Left lung (tissue), 10 donors: Measurements from ENCODE around the gene FCHO2. TPM values are rescaled to one million over a fixed set of nuclear protein-coding genes. Genes with fewer than 3 reads are reported as not detected.
A peak's percentile ranks its signal among the peaks of the same experiment; 100 is the strongest.

Experiments used
- ATAC-seq: fragments of 200-7000 bp; cut with Tn5 transposase; one replicate; pipeline ENCODE4 v1.9.1; 2020; ENCODE audit warnings: moderate library complexity
- DNase-seq, 4 donors: peaks; one replicate each; pipeline ENCODE4 v3.0.0-alpha.2; 2013 to 2020
- H3K27ac ChIP-seq, 2 donors: fragments of 200-600 bp; sonication (generic) in 1 of 2; one replicate each; pipeline versions ENCODE4 v1.5.0 to v1.8.0; 2020 to 2021
- H3K27me3 ChIP-seq, 2 donors: fragments of 200-600 bp; sonication (generic) in 1 of 2; one replicate each; pipeline versions ENCODE4 v1.5.0 to v1.8.0; 2020 to 2021
- H3K36me3 ChIP-seq, 2 donors: fragments of 200-600 bp; sonication (generic) in 1 of 2; one replicate each; pipeline versions ENCODE4 v1.5.0 to v1.8.0; 2020 to 2021
- H3K4me1 ChIP-seq, 2 donors: fragments of 200-600 bp; one replicate each; pipeline ENCODE4 v1.8.0; 2021
- H3K4me3 ChIP-seq, 2 donors: fragments of 200-600 bp; sonication (generic) in 1 of 2; one replicate each; pipeline versions ENCODE4 v1.5.0 to v1.8.0; 2020 to 2021; ENCODE audit warnings: mild to moderate bottlenecking in 1 of 2
- H3K9me3 ChIP-seq, 2 donors: fragments of 200-600 bp; sonication (generic) in 1 of 2; one replicate each; pipeline versions ENCODE4 v1.5.0 to v1.8.0; 2020 to 2021
- intact Hi-C, 2 donors: fragments of 100-400 bp; cut with DNase I; formaldehyde crosslinking; loops; one replicate each; pipeline versions ENCODE4 v1.11.2 to v1.14.2; 2022
- polyA plus RNA-seq, 6 donors: library from polyadenylated mRNA; unstranded; fragments of 120-200 nt; gene quantifications; one replicate each; pipeline ENCODE4 v1.2.1, GENCODE V29; 2013; ENCODE audit not compliant: insufficient read length in 6 of 6
- total RNA-seq, 2 donors: library from RNA; stranded (reverse); fragmentation: NEBNext Ultra II Directional; extraction: Animal tissue kit (Norgen Biotek cat#: 25700); gene quantifications; one replicate each; pipeline ENCODE4 v1.2.1, GENCODE V29; 2021
- TF ChIP-seq, protein P1 (sequence below), 2 donors: fragments of 200-600 bp; sonication (generic) in 1 of 2; IDR thresholded peaks; one replicate each; pipeline versions ENCODE4 v1.5.0 to v1.8.0; 2021; ENCODE audit warnings: antibody characterized with exemption in 2 of 2
- donor health status: DM: no; HTN: yes; CAD: no.
- donor health status: DM: no; HTN: no; CAD: no.

FCHO2 gene
- total and polyA plus RNA-seq, 8 donors, result 25.7 to 71.1 (median 30.5) TPM

DNA sequence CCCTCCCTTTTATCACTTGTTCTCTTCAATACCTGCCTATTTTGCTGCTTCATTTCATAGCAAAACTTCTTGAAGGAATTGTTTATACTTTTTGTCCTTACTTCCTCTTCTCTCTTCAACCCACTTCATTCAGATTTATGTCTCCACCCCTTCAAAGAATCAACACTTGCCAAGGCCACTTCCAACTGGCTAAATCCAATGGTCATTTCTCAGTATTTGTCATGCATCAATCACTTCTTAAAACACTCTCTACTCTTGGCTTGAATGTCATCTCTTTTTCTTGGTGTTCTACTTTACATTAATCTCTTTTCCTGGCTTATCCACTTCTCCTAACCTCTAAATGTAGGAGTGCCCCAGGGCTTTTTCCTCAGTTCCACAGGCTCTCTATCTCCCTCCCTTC, 8.3 kb upstream of the FCHO2 start:
- no peak for DNase-seq
- H3K27me3 ChIP-seq, result no peaks in the 10 kb centered on the region
- peak overlapping the region; percentile 21 to 33 for H3K27ac ChIP-seq
- no peaks in the 10 kb centered on the region for H3K9me3 ChIP-seq
- TF ChIP-seq, protein P1, sequence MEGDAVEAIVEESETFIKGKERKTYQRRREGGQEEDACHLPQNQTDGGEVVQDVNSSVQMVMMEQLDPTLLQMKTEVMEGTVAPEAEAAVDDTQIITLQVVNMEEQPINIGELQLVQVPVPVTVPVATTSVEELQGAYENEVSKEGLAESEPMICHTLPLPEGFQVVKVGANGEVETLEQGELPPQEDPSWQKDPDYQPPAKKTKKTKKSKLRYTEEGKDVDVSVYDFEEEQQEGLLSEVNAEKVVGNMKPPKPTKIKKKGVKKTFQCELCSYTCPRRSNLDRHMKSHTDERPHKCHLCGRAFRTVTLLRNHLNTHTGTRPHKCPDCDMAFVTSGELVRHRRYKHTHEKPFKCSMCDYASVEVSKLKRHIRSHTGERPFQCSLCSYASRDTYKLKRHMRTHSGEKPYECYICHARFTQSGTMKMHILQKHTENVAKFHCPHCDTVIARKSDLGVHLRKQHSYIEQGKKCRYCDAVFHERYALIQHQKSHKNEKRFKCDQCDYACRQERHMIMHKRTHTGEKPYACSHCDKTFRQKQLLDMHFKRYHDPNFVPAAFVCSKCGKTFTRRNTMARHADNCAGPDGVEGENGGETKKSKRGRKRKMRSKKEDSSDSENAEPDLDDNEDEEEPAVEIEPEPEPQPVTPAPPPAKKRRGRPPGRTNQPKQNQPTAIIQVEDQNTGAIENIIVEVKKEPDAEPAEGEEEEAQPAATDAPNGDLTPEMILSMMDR (IDR thresholded peaks at IDR 0.05), result no peak
- peaks cover 4 to 44% of the 10 kb centered on the region in 2 donors for H3K4me1 ChIP-seq
- ATAC-seq, result peak; percentile 15
- no peak overlapping the region for H3K4me3 ChIP-seq
- H3K36me3 ChIP-seq, result no peaks in the 10 kb centered on the region
- intact Hi-C loops, result no loop called here

DNA sequence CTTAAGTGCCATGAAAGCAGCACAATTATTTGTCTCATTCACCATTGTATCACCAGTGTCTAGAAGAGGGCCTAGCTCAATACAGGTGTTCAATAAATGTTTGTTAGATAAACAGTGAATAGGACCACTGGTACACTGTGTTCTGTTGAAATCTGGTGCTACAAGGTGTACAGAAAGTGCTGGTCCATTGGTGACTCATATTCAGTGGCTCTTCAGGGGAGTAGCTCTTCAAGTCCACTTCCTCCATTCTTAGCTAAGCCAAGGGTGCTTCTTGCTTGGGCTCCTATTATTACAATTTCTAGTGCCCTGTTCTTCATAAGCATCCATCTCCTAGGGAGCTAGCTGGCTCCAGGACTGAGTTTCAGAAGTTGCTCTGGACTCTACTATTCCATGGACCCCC, 6.4 kb upstream of the FCHO2 start:
- intact Hi-C loops, result no loop called here
- H3K36me3 ChIP-seq, result no peaks in the 10 kb centered on the region
- no peaks in the 10 kb centered on the region for H3K9me3 ChIP-seq
- peaks cover 9 to 61% of the 10 kb centered on the region in 2 donors for H3K4me1 ChIP-seq
- no peak for DNase-seq
- TF ChIP-seq, protein P1 (IDR thresholded peaks at IDR 0.05), result no peak
- H3K4me3 ChIP-seq, result no peak overlapping the region
- no peaks in the 10 kb centered on the region for H3K27me3 ChIP-seq
- peak overlapping the region; percentile 51 to 57 for H3K27ac ChIP-seq
- ATAC-seq, result peak; percentile 79

DNA sequence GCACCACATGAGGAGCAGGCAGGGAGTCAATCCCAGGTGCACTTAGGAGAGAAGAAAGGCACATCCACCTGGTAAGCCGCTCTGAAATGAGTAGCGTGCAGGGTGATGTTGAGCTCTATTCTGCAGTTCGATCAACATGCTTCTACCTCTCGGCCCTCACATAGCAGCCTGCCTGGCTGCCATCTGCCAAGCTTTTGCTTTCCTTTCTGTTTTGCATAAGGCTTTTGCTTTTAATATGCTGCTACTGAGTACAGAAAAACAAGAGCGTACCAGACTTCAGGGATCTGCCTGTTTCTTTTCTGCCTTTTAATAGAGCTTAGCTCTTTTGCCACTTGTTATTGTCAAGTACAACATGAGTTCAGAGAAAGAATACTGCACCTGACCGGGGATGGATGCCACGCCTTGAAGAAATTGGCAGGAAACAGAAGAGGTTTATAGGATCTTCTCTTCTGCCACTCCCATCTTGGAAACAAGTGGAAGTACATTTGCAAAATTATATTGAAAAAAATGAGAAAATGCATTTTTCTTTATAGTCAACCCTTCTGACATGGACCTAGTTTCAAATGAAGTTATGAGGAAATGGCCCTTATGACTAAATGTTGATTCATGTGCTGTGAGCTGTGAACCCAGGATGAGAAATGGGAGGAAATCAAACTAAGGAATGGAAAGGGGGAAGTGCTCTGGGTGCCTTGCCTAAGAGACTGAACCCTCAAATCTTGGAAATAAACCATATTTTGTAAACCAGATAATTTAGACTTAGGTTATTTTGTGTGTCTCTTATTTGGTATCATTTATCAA, 4.0 kb upstream of the FCHO2 start:
- ATAC-seq (peak; percentile 0), DNase-seq (no peak)
- Histone ChIP-seq H3K4me3 (no peak overlapping the region), H3K27me3 (no peaks in the 10 kb centered on the region), H3K4me1 (peaks cover 9 to 71% of the 10 kb centered on the region in 2 donors), H3K27ac (peak overlapping the region; percentile 82 to 96), H3K36me3 (no peaks in the 10 kb centered on the region), H3K9me3 (no peaks in the 10 kb centered on the region)
- intact Hi-C loops, result no loop called here
- TF ChIP-seq, protein P1 (IDR thresholded peaks at IDR 0.05), result no peak

DNA sequence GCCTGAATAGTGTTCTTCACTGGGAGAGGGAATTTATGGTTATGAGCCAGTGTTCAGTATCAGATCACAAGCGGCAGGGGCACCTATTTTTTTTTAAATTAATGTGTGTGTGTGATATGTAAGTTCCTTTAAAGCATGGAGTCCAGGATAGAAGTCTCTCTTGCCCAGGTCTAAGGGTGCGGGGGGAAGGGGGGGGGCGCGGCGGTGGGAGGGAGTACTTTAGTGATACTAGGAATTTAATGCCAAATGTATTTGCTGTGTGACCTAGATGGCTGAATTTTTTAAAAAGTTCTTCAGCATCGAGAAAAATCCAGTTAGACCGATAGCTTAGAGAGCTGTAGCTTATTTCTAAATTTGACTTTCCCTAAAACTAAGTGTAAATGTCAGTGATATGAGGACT, 1.5 kb upstream of the FCHO2 start:
- intact Hi-C loops, result no loop called here
- Histone ChIP-seq H3K27me3 (no peaks in the 10 kb centered on the region), H3K4me1 (peaks cover 9 to 79% of the 10 kb centered on the region in 2 donors), H3K36me3 (no peaks in the 10 kb centered on the region), H3K4me3 (peak overlapping the region in 1 of 2 donors; percentile 86), H3K27ac (peak overlapping the region; percentile 96 to 99), H3K9me3 (no peaks in the 10 kb centered on the region)
- TF ChIP-seq, protein P1 (IDR thresholded peaks at IDR 0.05), result no peak
- ATAC-seq (no peak), DNase-seq (no peak)

DNA sequence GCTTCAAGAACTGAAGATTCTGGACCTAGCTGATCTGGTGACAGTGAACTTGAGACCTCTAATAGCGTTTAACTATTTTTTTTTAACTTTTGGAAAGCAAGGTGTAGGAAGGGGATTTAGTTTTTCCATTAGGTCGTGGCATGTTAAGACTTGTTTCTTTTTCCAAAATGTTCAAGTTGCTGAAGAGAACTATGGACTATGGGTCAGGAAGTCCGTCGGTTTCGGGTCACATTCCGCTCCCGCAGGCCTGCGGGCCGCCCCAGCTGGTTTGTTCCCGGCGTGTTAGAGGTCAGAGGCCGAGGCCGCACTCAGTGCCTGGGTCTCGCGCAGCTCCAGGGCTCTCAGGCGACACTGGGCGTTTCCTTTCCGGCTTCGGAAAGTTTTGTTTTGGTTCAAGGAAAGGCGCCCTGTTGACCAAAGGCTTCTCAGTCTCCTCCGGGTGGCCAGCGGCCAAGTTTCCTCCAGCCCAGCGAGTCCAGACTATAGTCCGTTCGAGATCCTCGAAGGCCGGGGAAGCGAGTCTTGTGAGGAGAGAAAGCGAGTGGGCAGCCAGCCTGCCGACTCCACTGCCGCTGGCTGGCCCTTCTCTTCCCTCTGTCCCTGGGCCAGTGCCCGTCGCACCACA, 586 bp upstream of the FCHO2 start:
- intact Hi-C loops, result no loop called here
- Histone ChIP-seq H3K9me3 (no peaks in the 10 kb centered on the region), H3K4me3 (peak overlapping the region; percentile 81 to 86), H3K4me1 (peaks cover 9 to 74% of the 10 kb centered on the region in 2 donors), H3K36me3 (no peaks in the 10 kb centered on the region), H3K27ac (peak overlapping the region; percentile 96 to 99), H3K27me3 (no peaks in the 10 kb centered on the region)
- ATAC-seq (peak; percentile 63), DNase-seq (peak in 1 of 4 donors; percentile 91)
- TF ChIP-seq, protein P1 (IDR thresholded peaks at IDR 0.05), result no peak
